HepG2 (cell line): ENCODE data around the gene CTNNA3. TPM values are rescaled to one million over a fixed set of nuclear protein-coding genes. Genes with fewer than 3 reads are reported as not detected.

Experiments
- ATAC-seq: fragments of 200-7000 bp; cut with Tn5 transposase; 3 replicates; pipeline ENCODE4 v1.9.1; 2020; ENCODE audit warnings: mild to moderate bottlenecking, moderate library complexity
- BruUV-seq: library from RNA; stranded (reverse); fragments of 400-500 nt; replicated peaks from 2 replicates; lab custom pipeline; 2021; lab: Mats Ljungman, UMichigan
- CTCF ChIA-PET: fragments of 300-600 bp; formaldehyde crosslinking; extraction: SDS; loops from one replicate; lab custom pipeline; 2021; ENCODE audit warnings: low total read pairs, inconsistent platforms, low intra/inter-chr PET ratio; lab: Yijun Ruan, JAX
- POLR2A ChIA-PET: fragments of 350-600 bp; sonication (Branson Sonifier 250); formaldehyde crosslinking; loops from one replicate; lab custom pipeline; 2020; ENCODE audit warnings: antibody characterized with exemption, inconsistent platforms; lab: Yijun Ruan, JAX
- DNase-seq: peaks from one replicate; pipeline ENCODE4 v3.0.0-alpha.2; 2015; ENCODE audit warnings: low spot score
- FAIRE-seq: peaks from 3 replicates; lab custom pipeline; 2011; peaks lifted over from hg19 to GRCh38; lab: Jason Lieb, UNC
- H2AFZ ChIP-seq: one replicate; pipeline ENCODE4 v1.6.1; 2011; ENCODE audit warnings: low read length, inconsistent platforms
- H3K27ac ChIP-seq: fragments of 300-600 bp; 3 replicates; pipeline ENCODE4 v1.8.0; 2011; ENCODE audit warnings: mixed run types, mild to moderate bottlenecking, mixed read lengths, low read length, inconsistent platforms; ENCODE audit not compliant: insufficient read depth; ENCODE audit errors: extremely low read length
- H3K27me3 ChIP-seq, 2 experiments: fragments of 200-600 bp in 1 of 2; 2 replicates in 1 of 2; 3 replicates in 1 of 2; pipeline versions ENCODE4 v1.6.0 to v1.8.0; 2011; ENCODE audit warnings: low read length in 2 of 2, mild to moderate bottlenecking in 2 of 2, moderate library complexity in 2 of 2, inconsistent platforms in 1 of 2; ENCODE audit not compliant: insufficient read depth in 2 of 2, control insufficient read depth in 1 of 2
- H3K36me3 ChIP-seq, 2 experiments: fragments of 200-600 bp in 1 of 2; replicated peaks in 1 of 2; 2 replicates in 1 of 2; 3 replicates in 1 of 2; pipeline versions ENCODE4 v1.5.1 to v1.8.0; 2011; ENCODE audit warnings: low read length in 2 of 2, inconsistent platforms in 1 of 2; ENCODE audit not compliant: insufficient read depth in 2 of 2, control insufficient read depth in 1 of 2
- H3K4me1 ChIP-seq: 2 replicates; pipeline ENCODE4 v1.5.1; 2012; ENCODE audit warnings: low read length, inconsistent platforms; ENCODE audit not compliant: insufficient read depth
- H3K4me2 ChIP-seq: 2 replicates; pipeline ENCODE4 v1.6.0; 2011; ENCODE audit warnings: low read depth, low read length, inconsistent platforms
- H3K4me3 ChIP-seq, 3 experiments: fragments of 200-600 bp in 1 of 3; sonication (generic), shearing (Covaris generic) in 1 of 3; replicated peaks in 1 of 3; 2 replicates each; pipeline ENCODE4 v1.5.1; 2011 to 2016; ENCODE audit warnings: low read length in 3 of 3, inconsistent platforms in 2 of 3, low read depth in 2 of 3, mild to moderate bottlenecking in 2 of 3, control low read depth in 1 of 3, mixed read lengths in 1 of 3; ENCODE audit not compliant: insufficient read depth in 1 of 3
- H3K79me2 ChIP-seq: one replicate; pipeline ENCODE4 v1.6.1; 2011; ENCODE audit warnings: low read length, inconsistent platforms; ENCODE audit not compliant: insufficient read depth
- H3K9ac ChIP-seq: 2 replicates; pipeline ENCODE4 v1.6.0; 2011; ENCODE audit warnings: mild to moderate bottlenecking, low read depth, low read length, inconsistent platforms; ENCODE audit not compliant: insufficient read depth
- H3K9me3 ChIP-seq: 2 replicates; pipeline ENCODE4 v1.5.1; 2012; ENCODE audit warnings: mild to moderate bottlenecking, low read length
- H4K20me1 ChIP-seq: 2 replicates; pipeline ENCODE4 v1.6.0; 2011; ENCODE audit warnings: inconsistent platforms, mild to moderate bottlenecking, low read length, moderate library complexity; ENCODE audit not compliant: insufficient read depth
- ARHGAP35 ChIP-seq: sonication (generic); formaldehyde crosslinking; IDR thresholded peaks from 2 replicates; pipeline ENCODE4 v1.9.0; 2022; ENCODE audit warnings: mild to moderate bottlenecking, inconsistent platforms, moderate library complexity, missing genetic modification reagents, borderline replicate concordance
- CAMTA2 ChIP-seq: sonication (generic); formaldehyde crosslinking; IDR thresholded peaks from 2 replicates; pipeline ENCODE4 v1.4.0; 2020; ENCODE audit warnings: mild to moderate bottlenecking, missing genetic modification reagents, borderline replicate concordance
- FOXA3 ChIP-seq: IDR thresholded peaks from 2 replicates; pipeline ENCODE4 v1.6.1; 2016; ENCODE audit warnings: missing genetic modification reagents, missing compliant biosample characterization
- IRF2 ChIP-seq: IDR thresholded peaks from 2 replicates; pipeline ENCODE4 v1.6.1; 2018; ENCODE audit warnings: missing genetic modification reagents, missing compliant biosample characterization
- NCOR1 ChIP-seq: fragments of 200-600 bp; sonication (generic); IDR thresholded peaks from 2 replicates; pipeline ENCODE4 v1.7.0; 2017; ENCODE audit warnings: antibody characterized with exemption, low read length, borderline replicate concordance
- NR2C2 ChIP-seq: sonication (generic); formaldehyde crosslinking; IDR thresholded peaks from 2 replicates; pipeline ENCODE4 v1.4.0; 2020; ENCODE audit warnings: missing genetic modification reagents, mild to moderate bottlenecking, moderate library complexity, borderline replicate concordance
- NR2F1 ChIP-seq, 2 experiments: fragments of 450-650 bp in 1 of 2; formaldehyde crosslinking in 1 of 2; IDR thresholded peaks; 2 replicates each; pipeline versions ENCODE4 v1.5.0 to v1.6.1; 2016 to 2020; ENCODE audit warnings: mild to moderate bottlenecking in 1 of 2, missing compliant biosample characterization in 1 of 2, missing genetic modification reagents in 1 of 2, moderate library complexity in 1 of 2
- REPIN1 ChIP-seq: sonication (generic); formaldehyde crosslinking; IDR thresholded peaks from 2 replicates; pipeline ENCODE4 v1.8.0; 2022; ENCODE audit warnings: missing genetic modification reagents, low read depth, mild to moderate bottlenecking, borderline replicate concordance
- SRSF1 ChIP-seq: fragments of 200-400 bp; formaldehyde crosslinking; optimal IDR thresholded peaks from 2 replicates; pipeline ENCODE3; 2017; ENCODE audit warnings: mild to moderate bottlenecking, low read depth, low read length, moderate library complexity
- TCF7 ChIP-seq: sonication (generic); IDR thresholded peaks from 2 replicates; pipeline ENCODE4 v1.6.1; 2016; ENCODE audit warnings: antibody characterized with exemption, low read depth
- WGBS: methylation state at CpG from one replicate; pipeline ENCODE4 v1.1.6; 2017; ENCODE audit warnings: low lambda C conversion rate; 5-methylcytosine and 5-hydroxymethylcytosine counted together
- in situ Hi-C: cut with HindIII; loops from 2 replicates; pipeline ENCODE4 v1.10.0; 2017; ENCODE audit warnings: low pct_unique_long_range_greater_than_20kb; ENCODE audit not compliant: extremely low pct_ligation_motif_present
- intact Hi-C: fragments of 100-400 bp; cut with micrococcal nuclease; formaldehyde crosslinking; loops from one replicate; pipeline ENCODE4 v1.10.0; 2022; ENCODE audit not compliant: unreplicated experiment
- polyA plus RNA-seq, 8 experiments: library from polyadenylated mRNA; depleted of rRNA in 3 of 8; stranded (reverse) in 7 of 8; unstranded in 1 of 8; fragments of >200 nt; fragmentation: Illumina TruSeq in 4 of 8; extraction: Trizol in 4 of 8; gene quantifications; 2 replicates each; pipeline versions ENCODE4 v1.2.1 to v1.2.3, GENCODE V29; 2011 to 2016; ENCODE audit warnings: low read depth in 4 of 8, missing spikeins in 1 of 8, mixed read lengths in 1 of 8; ENCODE audit not compliant: insufficient read depth in 1 of 8
- total RNA-seq, 5 experiments: library from RNA; depleted of rRNA; stranded (reverse); fragments of >200 nt; fragmentation: Illumina TruSeq; extraction: Trizol; gene quantifications; 2 replicates each; pipeline ENCODE4 v1.2.3, GENCODE V29; 2016; ENCODE audit warnings: low read depth in 1 of 5
- TF ChIP-seq, protein P1 (sequence below): IDR thresholded peaks from 2 replicates; pipeline ENCODE4 v1.6.1; 2016; ENCODE audit warnings: low read depth
- TF ChIP-seq, protein P2 (sequence below): sonication (generic); formaldehyde crosslinking; IDR thresholded peaks from 2 replicates; pipeline ENCODE4 v1.5.0; 2020; ENCODE audit warnings: missing genetic modification reagents
- TF ChIP-seq, protein P3 (sequence below): sonication (generic); formaldehyde crosslinking; IDR thresholded peaks from 2 replicates; pipeline ENCODE4 v1.5.0; 2020; ENCODE audit warnings: mild to moderate bottlenecking, missing genetic modification reagents
- TF ChIP-seq, protein P4 (sequence below): sonication (generic); formaldehyde crosslinking; IDR thresholded peaks from 2 replicates; pipeline ENCODE4 v1.4.0; 2020; ENCODE audit warnings: missing genetic modification reagents
- TF ChIP-seq, protein P5 (sequence below): sonication (generic); formaldehyde crosslinking; IDR thresholded peaks from 2 replicates; pipeline ENCODE4 v1.5.1; 2020; ENCODE audit warnings: mild to moderate bottlenecking, moderate library complexity, missing genetic modification reagents

CTNNA3 gene
- total and polyA plus RNA-seq, 2 of the 13 experiments (the other 11 are each of a cell fraction or from before 2014, with no cell fraction given) = not detected

DNA sequence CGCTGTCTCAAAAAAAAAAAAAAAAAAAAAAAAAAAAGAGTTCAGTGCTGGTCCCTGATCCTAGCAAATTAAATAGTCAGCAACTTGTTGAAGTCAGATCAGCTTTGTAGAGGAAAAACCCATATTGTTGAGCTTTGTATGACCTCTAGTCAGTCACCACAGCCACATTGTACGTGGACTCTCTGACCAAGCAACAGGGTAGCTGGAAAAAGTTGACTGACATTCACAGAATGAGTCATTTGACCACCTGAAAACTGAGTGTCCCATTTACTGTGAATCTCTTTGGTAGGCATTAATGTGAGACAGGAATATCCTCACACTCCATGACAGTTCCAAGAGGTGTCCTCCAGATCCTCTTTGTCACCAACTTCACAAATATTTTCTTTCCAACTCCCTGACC, 399.1 kb downstream of the CTNNA3 start (continued):
- TF ChIP-seq, protein P1, sequence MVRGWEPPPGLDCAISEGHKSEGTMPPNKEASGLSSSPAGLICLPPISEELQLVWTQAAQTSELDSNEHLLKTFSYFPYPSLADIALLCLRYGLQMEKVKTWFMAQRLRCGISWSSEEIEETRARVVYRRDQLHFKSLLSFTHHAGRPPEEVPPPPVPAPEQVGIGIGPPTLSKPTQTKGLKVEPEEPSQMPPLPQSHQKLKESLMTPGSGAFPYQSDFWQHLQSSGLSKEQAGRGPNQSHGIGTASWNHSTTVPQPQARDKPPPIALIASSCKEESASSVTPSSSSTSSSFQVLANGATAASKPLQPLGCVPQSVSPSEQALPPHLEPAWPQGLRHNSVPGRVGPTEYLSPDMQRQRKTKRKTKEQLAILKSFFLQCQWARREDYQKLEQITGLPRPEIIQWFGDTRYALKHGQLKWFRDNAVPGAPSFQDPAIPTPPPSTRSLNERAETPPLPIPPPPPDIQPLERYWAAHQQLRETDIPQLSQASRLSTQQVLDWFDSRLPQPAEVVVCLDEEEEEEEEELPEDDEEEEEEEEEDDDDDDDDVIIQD (CRISPR knock-in tag) = no peak
- TF ChIP-seq, protein P2, sequence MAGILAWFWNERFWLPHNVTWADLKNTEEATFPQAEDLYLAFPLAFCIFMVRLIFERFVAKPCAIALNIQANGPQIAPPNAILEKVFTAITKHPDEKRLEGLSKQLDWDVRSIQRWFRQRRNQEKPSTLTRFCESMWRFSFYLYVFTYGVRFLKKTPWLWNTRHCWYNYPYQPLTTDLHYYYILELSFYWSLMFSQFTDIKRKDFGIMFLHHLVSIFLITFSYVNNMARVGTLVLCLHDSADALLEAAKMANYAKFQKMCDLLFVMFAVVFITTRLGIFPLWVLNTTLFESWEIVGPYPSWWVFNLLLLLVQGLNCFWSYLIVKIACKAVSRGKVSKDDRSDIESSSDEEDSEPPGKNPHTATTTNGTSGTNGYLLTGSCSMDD = no peak
- TF ChIP-seq, protein P3, sequence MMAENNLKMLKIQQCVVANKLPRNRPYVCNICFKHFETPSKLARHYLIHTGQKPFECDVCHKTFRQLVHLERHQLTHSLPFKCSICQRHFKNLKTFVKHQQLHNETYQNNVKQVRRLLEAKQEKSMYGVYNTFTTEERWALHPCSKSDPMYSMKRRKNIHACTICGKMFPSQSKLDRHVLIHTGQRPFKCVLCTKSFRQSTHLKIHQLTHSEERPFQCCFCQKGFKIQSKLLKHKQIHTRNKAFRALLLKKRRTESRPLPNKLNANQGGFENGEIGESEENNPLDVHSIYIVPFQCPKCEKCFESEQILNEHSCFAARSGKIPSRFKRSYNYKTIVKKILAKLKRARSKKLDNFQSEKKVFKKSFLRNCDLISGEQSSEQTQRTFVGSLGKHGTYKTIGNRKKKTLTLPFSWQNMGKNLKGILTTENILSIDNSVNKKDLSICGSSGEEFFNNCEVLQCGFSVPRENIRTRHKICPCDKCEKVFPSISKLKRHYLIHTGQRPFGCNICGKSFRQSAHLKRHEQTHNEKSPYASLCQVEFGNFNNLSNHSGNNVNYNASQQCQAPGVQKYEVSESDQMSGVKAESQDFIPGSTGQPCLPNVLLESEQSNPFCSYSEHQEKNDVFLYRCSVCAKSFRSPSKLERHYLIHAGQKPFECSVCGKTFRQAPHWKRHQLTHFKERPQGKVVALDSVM (CRISPR knock-in tag) = no peak
- TF ChIP-seq SRSF1 = no peak

DNA sequence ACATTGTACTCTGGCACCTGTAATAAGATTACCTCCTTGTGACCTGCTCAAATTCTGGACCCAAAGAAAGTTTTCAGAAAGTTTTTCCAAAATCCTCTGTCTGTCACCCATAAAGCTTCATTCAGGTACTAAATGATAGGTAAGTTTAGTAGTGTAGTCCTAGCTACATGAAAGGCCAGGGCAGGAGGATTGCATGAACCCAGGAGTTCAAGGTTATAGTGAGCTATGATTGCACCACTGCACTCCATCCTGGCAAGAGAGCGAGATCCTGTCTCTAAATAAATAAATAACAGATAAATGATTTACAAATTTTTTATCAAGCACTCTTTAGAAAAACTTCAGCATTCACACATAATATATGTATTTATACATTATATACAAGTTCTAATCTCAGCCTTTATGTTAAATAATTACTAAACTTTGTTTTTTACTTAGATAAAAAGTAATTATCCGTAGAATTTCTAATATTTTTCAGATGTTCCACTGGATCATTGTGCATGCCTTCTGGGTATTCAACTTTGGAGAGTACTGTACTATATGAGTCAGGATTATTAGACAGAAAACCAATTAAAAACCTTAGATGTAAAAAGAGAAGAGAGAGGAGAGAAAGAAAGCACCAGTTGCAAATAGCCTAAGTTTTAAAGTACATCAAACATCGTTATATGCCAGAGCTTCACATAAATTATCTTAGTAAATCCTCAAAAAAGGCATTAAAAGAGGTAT, 407.1 kb downstream of the CTNNA3 start:
- FAIRE-seq (peak; percentile 8), ATAC-seq (peak; percentile 92), DNase-seq (peak; percentile 66)
- H3K9ac ChIP-seq = no peak overlapping the region
- no peak overlapping the region for H3K4me2 ChIP-seq
- H3K9me3 ChIP-seq = no peaks in the 10 kb centered on the region
- H3K4me3 ChIP-seq = no peak overlapping the region; a peak in 1 of 6 replicates
- intact Hi-C loops (no loop called here), in situ Hi-C loops (no loop called here)
- no peak overlapping the region for H3K27ac ChIP-seq
- WGBS = 33% methylated on average over 3 of the region's 3 CpGs
- ChIA-PET CTCF (no interaction called here), POLR2A (no interaction called here)
- no peaks in the 10 kb centered on the region for H4K20me1 ChIP-seq
- no peak overlapping the region for H2AFZ ChIP-seq
- no TSS peak for BruUV-seq
- H3K79me2 ChIP-seq = no peaks in the 10 kb centered on the region
- no peaks in the 10 kb centered on the region for H3K36me3 ChIP-seq
- H3K27me3 ChIP-seq = no peaks in the 10 kb centered on the region
- H3K4me1 ChIP-seq = peaks cover 14% of the 10 kb centered on the region
- TF ChIP-seq, protein P4, sequence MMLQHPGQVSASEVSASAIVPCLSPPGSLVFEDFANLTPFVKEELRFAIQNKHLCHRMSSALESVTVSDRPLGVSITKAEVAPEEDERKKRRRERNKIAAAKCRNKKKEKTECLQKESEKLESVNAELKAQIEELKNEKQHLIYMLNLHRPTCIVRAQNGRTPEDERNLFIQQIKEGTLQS (CRISPR knock-in tag) = no peak
- TF ChIP-seq IRF2 (CRISPR knock-in tag) (0 out of 2 replicates have a peak, but pooled peaks have one; percentile 21), ARHGAP35 (CRISPR knock-in tag) (no peak), CAMTA2 (CRISPR knock-in tag) (no peak), FOXA3 (0 out of 2 replicates have a peak, but pooled peaks have one; percentile 31), TCF7 (peak; percentile 40; the same call in 1 of the 2 replicates), NCOR1 (0 out of 2 replicates have a peak, but pooled peaks have one; percentile 30), NR2F1 (CRISPR knock-in tag; IDR thresholded peaks at IDR 0.05) (peak in 1 of 2 experiments; percentile 67; a peak in 1 of 4 replicates), NR2C2 (peak; percentile 64), REPIN1 (no peak)
- TF ChIP-seq, protein P5, sequence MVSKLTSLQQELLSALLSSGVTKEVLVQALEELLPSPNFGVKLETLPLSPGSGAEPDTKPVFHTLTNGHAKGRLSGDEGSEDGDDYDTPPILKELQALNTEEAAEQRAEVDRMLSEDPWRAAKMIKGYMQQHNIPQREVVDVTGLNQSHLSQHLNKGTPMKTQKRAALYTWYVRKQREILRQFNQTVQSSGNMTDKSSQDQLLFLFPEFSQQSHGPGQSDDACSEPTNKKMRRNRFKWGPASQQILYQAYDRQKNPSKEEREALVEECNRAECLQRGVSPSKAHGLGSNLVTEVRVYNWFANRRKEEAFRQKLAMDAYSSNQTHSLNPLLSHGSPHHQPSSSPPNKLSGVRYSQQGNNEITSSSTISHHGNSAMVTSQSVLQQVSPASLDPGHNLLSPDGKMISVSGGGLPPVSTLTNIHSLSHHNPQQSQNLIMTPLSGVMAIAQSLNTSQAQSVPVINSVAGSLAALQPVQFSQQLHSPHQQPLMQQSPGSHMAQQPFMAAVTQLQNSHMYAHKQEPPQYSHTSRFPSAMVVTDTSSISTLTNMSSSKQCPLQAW = 0 out of 2 replicates have a peak, but pooled peaks have one; percentile 34
